RPMI8226 (cell line): Measurements from ENCODE around the gene STK32A.
A peak's percentile ranks its signal among the peaks of the same experiment; 100 is the strongest.

Experiments
- DNase-seq: peaks from one replicate; pipeline ENCODE4 v3.0.0-alpha.2; 2015

Gene STK32A

GRCh38 chr5:147267082-147267832, 32.4 kb downstream of the STK32A start:
- no peak for DNase-seq

- DNase-seq, result no peak
Observed at GRCh38 chr5:147276497-147276896, 41.7 kb downstream of the STK32A start.

- no peak for DNase-seq
Observed at GRCh38 chr5:147286296-147286695, 51.5 kb downstream of the STK32A start.

- DNase-seq, result no peak
Observed at GRCh38 chr5:147287110-147287509, 52.3 kb downstream of the STK32A start.

- DNase-seq, result no peak
Observed at GRCh38 chr5:147290261-147290660, 55.4 kb downstream of the STK32A start.

GRCh38 chr5:147303251-147303650, 68.4 kb downstream of the STK32A start:
- DNase-seq, result no peak

GRCh38 chr5:147303976-147304375, 69.2 kb downstream of the STK32A start:
- DNase-seq, result no peak

- no peak for DNase-seq
Observed at GRCh38 chr5:147305147-147305546, 70.3 kb downstream of the STK32A start.

- DNase-seq, result no peak
Observed at GRCh38 chr5:147306351-147306750, 71.5 kb downstream of the STK32A start.

GRCh38 chr5:147307170-147307569, 72.3 kb downstream of the STK32A start:
- DNase-seq, result no peak

GRCh38 chr5:147309621-147310020, 74.8 kb downstream of the STK32A start:
- no peak for DNase-seq

GRCh38 chr5:147310059-147310704, 75.4 kb downstream of the STK32A start:
- DNase-seq, result peak; percentile 73

- no peak for DNase-seq
Observed at GRCh38 chr5:147317978-147318684, 83.3 kb downstream of the STK32A start.

- no peak for DNase-seq
Observed at GRCh38 chr5:147321569-147321968, 86.7 kb downstream of the STK32A start.

GRCh38 chr5:147327421-147327820, 92.6 kb downstream of the STK32A start:
- no peak for DNase-seq

GRCh38 chr5:147327905-147328304, 93.1 kb downstream of the STK32A start:
- DNase-seq, result no peak

GRCh38 chr5:147332658-147333057, 97.8 kb downstream of the STK32A start:
- no peak for DNase-seq

GRCh38 chr5:147336876-147337275, 102.0 kb downstream of the STK32A start:
- DNase-seq, result no peak

GRCh38 chr5:147339313-147339712, 104.5 kb downstream of the STK32A start:
- no peak for DNase-seq

- no peak for DNase-seq
Observed at GRCh38 chr5:147340941-147341340, 106.1 kb downstream of the STK32A start.

- no peak for DNase-seq
Observed at GRCh38 chr5:147341345-147341744, 106.5 kb downstream of the STK32A start.

- no peak for DNase-seq
Observed at GRCh38 chr5:147344861-147345260, 110.0 kb downstream of the STK32A start.

- peak; percentile 3 for DNase-seq
Observed at GRCh38 chr5:147346006-147346561, 111.3 kb downstream of the STK32A start.

- no peak for DNase-seq
Observed at GRCh38 chr5:147348046-147348445, 113.2 kb downstream of the STK32A start.
